CD4-positive, alpha-beta memory T cell (primary cell): ENCODE data around the gene NDFIP1. TPM values are rescaled to one million over a fixed set of nuclear protein-coding genes. Genes with fewer than 3 reads are reported as not detected.

Experiments
- CTCF ChIA-PET: fragments of 350-600 bp; sonication (Branson Sonifier 250); formaldehyde crosslinking; loops from one replicate; lab custom pipeline; 2021; ENCODE audit warnings: inconsistent platforms; ENCODE audit not compliant: partially characterized antibody; lab: Charles Lee
- POLR2A ChIA-PET: fragments of 350-600 bp; sonication (Branson Sonifier 250); formaldehyde crosslinking; loops from one replicate; lab custom pipeline; 2021; ENCODE audit not compliant: partially characterized antibody; lab: Charles Lee
- DNase-seq, 5 donors: peaks; one replicate each; pipeline versions ENCODE4 v3.0.0 to v3.0.0-alpha.2; 2020 to 2022; ENCODE audit warnings: mixed read lengths in 1 of 5
- H3K27ac ChIP-seq: one replicate; pipeline ENCODE4 v1.7.0; 2013; ENCODE audit warnings: low read depth, low read length
- H3K27me3 ChIP-seq: 2 replicates; pipeline ENCODE4 v1.7.0; 2013; ENCODE audit warnings: mild to moderate bottlenecking, low read length, moderate library complexity; ENCODE audit not compliant: insufficient read depth
- H3K36me3 ChIP-seq: 2 replicates; pipeline ENCODE4 v1.7.0; 2013; ENCODE audit warnings: mild to moderate bottlenecking, low read length, moderate library complexity; ENCODE audit not compliant: insufficient read depth
- H3K4me1 ChIP-seq: 2 replicates; pipeline ENCODE4 v1.7.0; 2013; ENCODE audit warnings: mild to moderate bottlenecking, low read length, moderate library complexity; ENCODE audit not compliant: insufficient read depth
- H3K4me3 ChIP-seq, 2 donors: one replicate each; pipeline ENCODE4 v1.7.0; 2013; ENCODE audit warnings: low read length in 2 of 2, mild to moderate bottlenecking in 1 of 2
- H3K9me3 ChIP-seq, 2 donors: one replicate each; pipeline ENCODE4 v1.7.0; 2013; ENCODE audit warnings: low read length in 2 of 2, control low read depth in 1 of 2; ENCODE audit not compliant: control insufficient read depth in 1 of 2
- H3K27ac Mint-ChIP-seq, 7 donors: one replicate each; pipeline ENCODE4 v1.8.0; 2020 to 2021; ENCODE audit warnings: mixed read lengths in 7 of 7, mild to moderate bottlenecking in 6 of 7, inconsistent platforms in 3 of 7, moderate library complexity in 3 of 7
- H3K27me3 Mint-ChIP-seq, 2 donors: one replicate each; pipeline ENCODE4 v1.8.0; 2020 to 2021; ENCODE audit warnings: mixed read lengths in 2 of 2
- H3K36me3 Mint-ChIP-seq, 2 donors: one replicate each; pipeline ENCODE4 v1.8.0; 2020 to 2021; ENCODE audit warnings: mixed read lengths in 2 of 2, inconsistent platforms in 1 of 2, mild to moderate bottlenecking in 1 of 2
- H3K4me1 Mint-ChIP-seq, 4 donors: one replicate each; pipeline ENCODE4 v1.8.0; 2020 to 2021; ENCODE audit warnings: mixed read lengths in 4 of 4, mild to moderate bottlenecking in 1 of 4
- H3K4me3 Mint-ChIP-seq, 8 donors: one replicate each; pipeline ENCODE4 v1.8.0; 2020 to 2021; ENCODE audit warnings: mixed read lengths in 8 of 8, mild to moderate bottlenecking in 7 of 8, moderate library complexity in 6 of 8, inconsistent platforms in 3 of 8
- H3K9me3 Mint-ChIP-seq, 8 donors: one replicate each; pipeline ENCODE4 v1.8.0; 2020 to 2021; ENCODE audit warnings: mixed read lengths in 8 of 8, mild to moderate bottlenecking in 5 of 8, inconsistent platforms in 3 of 8, moderate library complexity in 1 of 8
- intact Hi-C: fragments of 100-400 bp; cut with micrococcal nuclease; formaldehyde crosslinking; loops from one replicate; pipeline ENCODE4 v1.15.1; 2023
- polyA plus RNA-seq, 2 donors: library from polyadenylated mRNA; unstranded; fragments of 300-500 nt; fragmentation: Illumina TruSeq; gene quantifications; one replicate each; pipeline ENCODE4 v1.2.3, GENCODE V29; 2021
- total RNA-seq, 2 experiments: library from RNA; stranded (reverse); gene quantifications; one replicate each; pipeline ENCODE4 v1.2.3, GENCODE V29; 2021

NDFIP1 gene
- total and polyA plus RNA-seq, 4 experiments from 2014 or later: 70.0 to 98.3 (median 76.1) TPM

- Histone ChIP-seq H3K27me3 (no peaks in the 10 kb centered on the region), H3K4me3 (no peak overlapping the region), H3K9me3 (no peaks in the 10 kb centered on the region), H3K4me1 (peaks cover 85% of the 10 kb centered on the region), H3K36me3 (peaks cover 9% of the 10 kb centered on the region), H3K27ac (no peak overlapping the region)
- Mint-ChIP-seq H3K27me3 (no peaks in the 10 kb centered on the region), H3K36me3 (peaks cover 32 to 47% of the 10 kb centered on the region in 2 donors), H3K27ac (peak overlapping the region in 2 of 7 donors; percentile 43 to 62), H3K4me1 (peaks cover 60 to 91% (median 78%) of the 10 kb centered on the region in 4 donors), H3K9me3 (no peaks in the 10 kb centered on the region), H3K4me3 (peak overlapping the region in 3 of 8 donors; percentile 2 to 54 (median 28))
- intact Hi-C loops: loop anchor here (2.0 kb wide), 1 partner anchor 13 kb away; the partner anchor contains the start of gene NDFIP1
- ChIA-PET CTCF (interaction anchor here (1.3 kb wide), 1 partner anchor 110 kb away, joined by 4 read pairs; no protein-coding TSS in a partner anchor), POLR2A (no interaction called here)
- no peak for DNase-seq
These were observed 13.5 kb downstream of the NDFIP1 start for GRCh38 chr5:142122121-142122520.

GRCh38 chr5:142125378-142125777 lies 16.8 kb downstream of the NDFIP1 start:
- Histone ChIP-seq H3K27ac (no peak overlapping the region), H3K4me1 (peaks cover 85% of the 10 kb centered on the region), H3K9me3 (no peaks in the 10 kb centered on the region), H3K36me3 (peaks cover 9% of the 10 kb centered on the region), H3K27me3 (no peaks in the 10 kb centered on the region), H3K4me3 (no peak overlapping the region)
- Mint-ChIP-seq H3K36me3 (peaks cover 29 to 33% of the 10 kb centered on the region in 2 donors), H3K9me3 (no peaks in the 10 kb centered on the region), H3K4me3 (peak overlapping the region in 3 of 8 donors; percentile 4 to 34 (median 12)), H3K27me3 (no peaks in the 10 kb centered on the region), H3K27ac (peak overlapping the region in 1 of 7 donors; percentile 79), H3K4me1 (peaks cover 65 to 97% (median 81%) of the 10 kb centered on the region in 4 donors)
- CTCF ChIA-PET: interaction anchor here (1.2 kb wide), 1 partner anchor 16 kb away, joined by 3 read pairs; no protein-coding TSS in a partner anchor
- intact Hi-C loops: no loop called here
- no peak for DNase-seq
- POLR2A ChIA-PET: interaction anchor here (0.6 kb wide), 1 partner anchor 30 kb away, joined by 3 read pairs; no protein-coding TSS in a partner anchor

DNA sequence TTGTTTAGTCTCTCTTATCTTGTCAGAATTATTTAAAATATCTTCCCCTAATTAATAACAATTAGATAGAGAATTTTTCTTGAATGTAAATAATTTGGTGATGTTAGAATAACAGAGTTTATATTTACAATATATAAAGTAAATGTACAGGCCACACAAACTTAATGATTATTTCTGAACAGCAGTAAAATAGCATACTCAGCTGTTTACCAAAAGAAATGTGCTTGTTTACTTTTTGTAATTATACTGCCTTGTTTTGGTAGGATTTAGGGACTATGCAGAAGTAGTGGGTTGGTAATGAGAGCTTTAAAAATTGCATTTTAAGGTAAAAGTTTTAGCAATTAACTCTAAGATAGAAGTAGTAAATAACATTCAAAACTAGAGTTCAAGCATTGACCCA lies 17.4 kb downstream of the NDFIP1 start:
- H3K27ac Mint-ChIP-seq: peak overlapping the region in 1 of 7 donors; percentile 79
- peak overlapping the region in 1 of 8 donors; percentile 34 for H3K4me3 Mint-ChIP-seq
- peaks cover 82% of the 10 kb centered on the region for H3K4me1 ChIP-seq

GRCh38 chr5:142128675-142129208 lies 20.2 kb downstream of the NDFIP1 start:
- ChIA-PET CTCF (interaction anchor here (0.9 to 2.5 kb wide), 8 partner anchors 10 to 117 kb away, joined by 3 to 10 read pairs (median 6); no protein-coding TSS in a partner anchor), POLR2A (interaction anchor here (1.0 to 2.9 kb wide), 3 partner anchors 8 to 117 kb away, joined by 3 to 20 read pairs (median 4); partner anchors contain the start of gene NDFIP1)
- Mint-ChIP-seq H3K4me3 (peak overlapping the region in 4 of 8 donors; percentile 44 to 54 (median 50)), H3K27me3 (no peaks in the 10 kb centered on the region), H3K36me3 (peaks cover 11 to 17% of the 10 kb centered on the region in 2 donors), H3K27ac (peak overlapping the region; percentile 1 to 86 (median 48)), H3K4me1 (peaks cover 44 to 71% (median 56%) of the 10 kb centered on the region in 4 donors), H3K9me3 (no peaks in the 10 kb centered on the region)
- Histone ChIP-seq H3K27me3 (no peaks in the 10 kb centered on the region), H3K4me1 (peaks cover 75% of the 10 kb centered on the region), H3K36me3 (peaks cover 19% of the 10 kb centered on the region), H3K27ac (no peak overlapping the region), H3K9me3 (no peaks in the 10 kb centered on the region), H3K4me3 (no peak overlapping the region)
- intact Hi-C loops: no loop called here
- no peak for DNase-seq

More for the DNA sequence above, 17.4 kb downstream of the NDFIP1 start:
- POLR2A ChIA-PET: interaction anchor here (0.6 kb wide), 1 partner anchor 30 kb away, joined by 3 read pairs; no protein-coding TSS in a partner anchor
- Mint-ChIP-seq H3K36me3 (peaks cover 28 to 29% of the 10 kb centered on the region in 2 donors), H3K9me3 (no peaks in the 10 kb centered on the region), H3K27me3 (no peaks in the 10 kb centered on the region), H3K4me1 (peaks cover 61 to 96% (median 78%) of the 10 kb centered on the region in 4 donors)
- no peak overlapping the region for H3K27ac ChIP-seq
- no peak overlapping the region for H3K4me3 ChIP-seq
- H3K27me3 ChIP-seq: no peaks in the 10 kb centered on the region
- peaks cover 9% of the 10 kb centered on the region for H3K36me3 ChIP-seq
- no peaks in the 10 kb centered on the region for H3K9me3 ChIP-seq
- no peak for DNase-seq
- CTCF ChIA-PET: interaction anchor here (0.8 to 1.2 kb wide), 2 partner anchors 17 to 135 kb away, joined by 3 read pairs; no protein-coding TSS in a partner anchor
- intact Hi-C loops: no loop called here

DNA sequence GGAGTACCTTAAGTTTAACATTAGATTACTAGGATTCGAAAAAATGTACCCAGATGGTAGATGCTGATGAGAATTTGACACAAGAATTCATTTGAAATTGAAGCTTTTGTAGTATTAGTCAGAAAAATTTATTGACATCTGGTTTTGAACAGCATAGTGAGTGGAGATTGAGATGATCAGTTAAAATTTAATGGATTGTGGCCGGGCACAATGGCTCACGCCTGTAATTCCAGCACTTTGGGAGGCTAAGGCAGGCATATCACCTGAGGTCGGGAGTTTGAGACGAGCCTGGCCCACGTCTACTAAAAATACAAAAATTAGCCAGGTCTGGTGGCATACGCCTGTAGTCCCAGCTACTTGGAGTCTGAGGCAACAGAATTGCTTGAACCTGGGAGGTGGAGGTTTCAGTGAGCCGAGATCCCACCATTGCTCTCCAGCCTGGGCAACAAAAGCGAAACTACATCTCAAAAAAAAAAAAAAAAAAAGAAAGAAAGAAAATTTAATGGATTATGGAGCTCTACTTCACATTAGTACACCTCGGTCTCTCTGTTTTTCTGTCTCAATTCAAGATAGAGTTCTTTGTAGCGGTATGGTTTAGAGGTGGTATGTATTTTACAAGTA lies 21.0 kb downstream of the NDFIP1 start:
- POLR2A ChIA-PET: interaction anchor here (1.0 to 2.9 kb wide), 3 partner anchors 9 to 117 kb away, joined by 3 to 20 read pairs (median 4); partner anchors contain the start of gene NDFIP1
- CTCF ChIA-PET: interaction anchor here (0.9 to 2.5 kb wide), 7 partner anchors 9 to 118 kb away, joined by 3 to 10 read pairs (median 6); no protein-coding TSS in a partner anchor
- H3K36me3 ChIP-seq: peaks cover 19% of the 10 kb centered on the region
- H3K4me1 Mint-ChIP-seq: peaks cover 39 to 63% (median 49%) of the 10 kb centered on the region in 4 donors
- peaks cover 9 to 11% of the 10 kb centered on the region in 2 donors for H3K36me3 Mint-ChIP-seq
- no peak for DNase-seq
- H3K4me1 ChIP-seq: peaks cover 66% of the 10 kb centered on the region
- H3K4me3 Mint-ChIP-seq: peak overlapping the region in 3 of 8 donors; percentile 22 to 34 (median 23)
- intact Hi-C loops: no loop called here
- no peaks in the 10 kb centered on the region for H3K9me3 ChIP-seq
- no peak overlapping the region for H3K4me3 ChIP-seq
- H3K9me3 Mint-ChIP-seq: no peaks in the 10 kb centered on the region
- peak overlapping the region in 4 of 7 donors; percentile 13 to 73 (median 46) for H3K27ac Mint-ChIP-seq
- H3K27ac ChIP-seq: no peak overlapping the region
- H3K27me3 ChIP-seq: no peaks in the 10 kb centered on the region
- no peaks in the 10 kb centered on the region for H3K27me3 Mint-ChIP-seq

DNA sequence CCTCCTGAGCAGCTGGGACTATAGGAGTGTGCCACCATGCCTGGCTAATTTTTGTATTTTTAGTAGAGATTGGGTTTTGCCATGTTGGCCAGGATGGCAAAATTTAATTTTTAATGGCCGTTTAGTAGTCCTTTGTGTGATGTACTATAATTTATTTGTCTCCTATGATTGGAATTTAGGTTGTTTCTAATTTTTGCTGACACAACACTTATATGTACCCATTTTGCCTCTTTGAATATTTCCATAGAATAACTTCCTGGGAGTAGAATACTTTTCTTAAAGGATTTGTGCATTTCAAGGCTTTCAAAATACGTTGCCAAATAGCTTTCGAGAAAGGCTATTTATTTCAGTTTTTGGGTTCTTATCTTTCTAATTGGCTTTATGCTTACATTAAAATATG lies 22.8 kb downstream of the NDFIP1 start:
- H3K27ac ChIP-seq: no peak overlapping the region
- H3K27me3 Mint-ChIP-seq: no peaks in the 10 kb centered on the region
- H3K4me3 ChIP-seq: no peak overlapping the region
- H3K27me3 ChIP-seq: no peaks in the 10 kb centered on the region
- peak overlapping the region in 2 of 7 donors; percentile 10 to 19 for H3K27ac Mint-ChIP-seq
- intact Hi-C loops: no loop called here
- no peak for DNase-seq
- peaks cover 54% of the 10 kb centered on the region for H3K4me1 ChIP-seq
- peaks cover 15 to 21% of the 10 kb centered on the region in 2 donors for H3K36me3 Mint-ChIP-seq
- H3K36me3 ChIP-seq: peaks cover 27% of the 10 kb centered on the region
- H3K4me1 Mint-ChIP-seq: peaks cover 35 to 53% (median 44%) of the 10 kb centered on the region in 4 donors
- ChIA-PET POLR2A (interaction anchor here (0.6 to 1.2 kb wide), 3 partner anchors 22 to 527 kb away, joined by 3 to 4 read pairs (median 3); no protein-coding TSS in a partner anchor), CTCF (interaction anchor here (0.7 to 3.3 kb wide), 8 partner anchors 12 to 170 kb away, joined by 3 to 16 read pairs (median 6); partner anchors contain the start of genes GNPDA1 and RNF14)
- no peaks in the 10 kb centered on the region for H3K9me3 Mint-ChIP-seq
- H3K4me3 Mint-ChIP-seq: no peak overlapping the region
- no peaks in the 10 kb centered on the region for H3K9me3 ChIP-seq
